GM21515 (cell line): ENCODE measurements around the gene LCE3A.
"Not testable (repeated sequence)": the region's sequence is repeated elsewhere in the genome, so short reads cannot be mapped to it uniquely, and the experiment has no call there.

Source experiments
- ATAC-seq: cut with Tn5 transposase; IDR thresholded peaks from one replicate; pipeline ENCODE4 v1.9.1; 2021; ENCODE audit not compliant: unreplicated experiment

The LCE3A gene

GRCh38 chr1:152622803-152623202, at the start of gene LCE3A:
LCE3A (minus strand) TSS chr1:152623103; CDS start chr1:152623103, 0 bp downstream.
- ATAC-seq = no peak

- no peak for ATAC-seq
Measured at GRCh38 chr1:152667648-152668047, 44.7 kb upstream of the LCE3A start.

- ATAC-seq = not testable (repeated sequence)
Measured at GRCh38 chr1:152666171-152666570, 43.3 kb upstream of the LCE3A start.

- ATAC-seq = no peak
Measured at GRCh38 chr1:152663098-152663497, 40.2 kb upstream of the LCE3A start, which contains the start of gene LCE2D. LCE2D (plus strand) TSS chr1:152663380; CDS start chr1:152664106, 726 bp downstream.

- ATAC-seq = no peak
Measured at GRCh38 chr1:152658649-152659048, 35.7 kb upstream of the LCE3A start.

- no peak for ATAC-seq
Measured at GRCh38 chr1:152657677-152658076, 34.8 kb upstream of the LCE3A start.

GRCh38 chr1:152656459-152656858, 33.6 kb upstream of the LCE3A start:
- no peak for ATAC-seq

- ATAC-seq = no peak
Measured at GRCh38 chr1:152654110-152654509, 31.2 kb upstream of the LCE3A start.

- no peak for ATAC-seq
Measured at GRCh38 chr1:152646656-152647055, 23.8 kb upstream of the LCE3A start.

GRCh38 chr1:152645146-152645545, 22.2 kb upstream of the LCE3A start:
- ATAC-seq = no peak

- ATAC-seq = no peak
Measured at GRCh38 chr1:152643945-152644344, 21.0 kb upstream of the LCE3A start.

- no peak for ATAC-seq
Measured at GRCh38 chr1:152640351-152640750, 17.4 kb upstream of the LCE3A start.

- no peak for ATAC-seq
Measured at GRCh38 chr1:152630596-152630995, 7.7 kb upstream of the LCE3A start.

- no peak for ATAC-seq
Measured at GRCh38 chr1:152626744-152627143, 3.8 kb upstream of the LCE3A start.

- no peak for ATAC-seq
Measured at GRCh38 chr1:152623203-152623844, 421 bp upstream of the LCE3A start.

- no peak for ATAC-seq
Measured at GRCh38 chr1:152621993-152622392, 910 bp downstream of the LCE3A start.

GRCh38 chr1:152613511-152613910, 9.4 kb downstream of the LCE3A start, which contains the start of gene LCE3B:
LCE3B (plus strand) TSS chr1:152613811; CDS start chr1:152613811, 0 bp downstream.
- ATAC-seq = no peak

GRCh38 chr1:152599934-152600333, 23.0 kb downstream of the LCE3A start, which contains the start of gene LCE3C:
LCE3C (plus strand) TSS chr1:152600234; CDS start chr1:152600732, 498 bp downstream.
- no peak for ATAC-seq

- no peak for ATAC-seq
Measured at GRCh38 chr1:152596986-152597385, 25.9 kb downstream of the LCE3A start.

GRCh38 chr1:152585586-152585985, 37.3 kb downstream of the LCE3A start:
- no peak for ATAC-seq

GRCh38 chr1:152582647-152583046, 40.3 kb downstream of the LCE3A start:
- no peak for ATAC-seq

- ATAC-seq = no peak
Measured at GRCh38 chr1:152580433-152580832, 42.5 kb downstream of the LCE3A start, which contains the start of gene LCE3D. LCE3D (minus strand) TSS chr1:152580516; CDS start chr1:152579936, 580 bp downstream.

GRCh38 chr1:152579526-152579925, 43.4 kb downstream of the LCE3A start:
- ATAC-seq = not testable (repeated sequence)
